Nasal cavity respiratory epithelium epithelial cell of viscerocranial mucosa (primary cell): ENCODE measurements around the gene RNF168. TPM values are rescaled to one million over a fixed set of nuclear protein-coding genes. Genes with fewer than 3 reads are reported as not detected.

Source experiments
- total RNA-seq: library from RNA; depleted of rRNA; stranded (reverse); fragments of >200 nt; gene quantifications from 2 replicates; pipeline ENCODE4 v1.2.3, GENCODE V29; 2014

Gene RNF168
- total RNA-seq = 12.0 and 24.1 TPM in 2 replicates

GRCh38 chr3:196503196-196504076 is at the start of gene RNF168:
TSS of gene RNF168 (minus strand) at chr3:196503768. CDS start at chr3:196503173, 595 bp downstream.

GRCh38 chr3:196514913-196515621 is 11.5 kb upstream of the RNF168 start, which contains the start of gene SMCO1:
TSS of gene SMCO1 (minus strand) at chr3:196515346. CDS start at chr3:196515209, 137 bp downstream.

GRCh38 chr3:196432137-196432879 is 71.3 kb downstream of the RNF168 start, which contains the start of gene UBXN7:
TSS of gene UBXN7 (minus strand) at chr3:196432427. CDS start at chr3:196432399, 28 bp downstream.

Other genes with a start within 250 kb of the RNF168 start
- 60.1 and 83.4 TPM in 2 replicates for gene PCYT1A, start 216.0 kb downstream of the RNF168 start, total RNA-seq
- gene DYNLT2B, start 185.5 kb downstream of the RNF168 start, total RNA-seq = 13.8 and 27.0 TPM in 2 replicates
- 0.93 and 5.8 TPM in 2 replicates for gene TM4SF19, start 165.4 kb downstream of the RNF168 start, total RNA-seq
- gene UBXN7, start 71.3 kb downstream of the RNF168 start, total RNA-seq = 18.8 and 29.3 TPM in 2 replicates
- not detected in 2 replicates for gene SMCO1, start 11.6 kb upstream of the RNF168 start, total RNA-seq
- gene WDR53, start 64.8 kb upstream of the RNF168 start, total RNA-seq = 11.9 and 17.1 TPM in 2 replicates
- gene FBXO45, start 64.9 kb upstream of the RNF168 start, total RNA-seq = 27.3 and 47.2 TPM in 2 replicates
- gene NRROS, start 135.9 kb upstream of the RNF168 start, total RNA-seq = 0.07 TPM in 1 of 2 replicates, not detected in the other
- gene CEP19, start 208.5 kb upstream of the RNF168 start, total RNA-seq = 1.4 and 2.6 TPM in 2 replicates
- 24.9 and 33.5 TPM in 2 replicates for gene PIGX, start 208.6 kb upstream of the RNF168 start, total RNA-seq
- gene PAK2, start 236.1 kb upstream of the RNF168 start, total RNA-seq = 40.7 and 136 TPM in 2 replicates